Measurements from ENCODE around the gene KPNA6.

Gene KPNA6

DNA sequence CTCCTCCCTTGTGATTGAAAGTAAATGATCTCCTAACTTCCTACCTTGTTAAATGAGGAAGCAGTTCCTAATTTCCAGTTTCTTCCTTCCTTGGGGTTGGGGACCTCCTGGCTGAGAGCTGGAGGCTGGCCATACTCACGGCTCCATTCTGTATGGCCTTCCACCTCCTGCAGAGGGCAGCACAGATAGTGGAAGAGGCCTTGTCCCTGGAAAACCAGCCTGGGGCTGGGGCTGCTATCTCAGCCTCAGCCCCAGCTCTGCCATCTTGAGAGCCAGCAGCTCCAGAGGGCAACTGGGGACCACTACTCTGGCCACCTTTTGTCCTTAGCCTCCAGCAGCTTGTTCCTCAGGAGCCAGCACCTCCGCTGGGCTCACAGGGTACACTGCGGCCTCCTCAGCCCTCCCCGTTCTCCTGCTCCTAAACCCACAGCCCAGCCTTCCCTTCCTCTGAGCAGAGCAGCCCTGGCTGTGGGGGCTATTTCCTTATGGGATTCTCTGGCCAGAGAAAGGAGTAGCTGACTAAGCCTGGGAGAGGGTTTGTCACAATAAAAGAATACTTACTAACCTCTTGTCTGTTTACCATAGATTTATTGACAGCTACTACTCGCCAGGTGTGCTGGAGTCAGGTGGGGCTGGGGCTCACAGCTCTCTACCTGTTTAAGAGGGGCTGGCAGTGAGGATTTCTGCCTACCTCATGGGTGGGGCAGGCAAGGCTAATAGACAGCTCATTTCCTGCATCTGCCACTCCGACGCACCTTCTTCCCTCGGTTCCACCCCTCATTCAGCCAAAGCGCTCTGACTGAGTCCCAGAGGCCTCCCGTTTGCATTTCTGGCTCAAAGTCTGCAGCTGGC lies 108.0 kb downstream of the KPNA6 start:
- TF ChIP-seq POLR2AphosphoS5 (IDR thresholded peaks at IDR 0.05; ENCODE audit: low read depth, low read length) (no peak), FOXP2 (optimal IDR thresholded peaks at IDR 0.05; ENCODE audit: borderline replicate concordance, extremely low read depth, extremely low read length, insufficient read depth) (no peak), TAF1 (IDR thresholded peaks at IDR 0.05; ENCODE audit: borderline replicate concordance, insufficient read depth, low read length) (no peak), SIN3A (IDR thresholded peaks at IDR 0.05; ENCODE audit: borderline replicate concordance, insufficient read depth, low read length) (no peak)
- TF ChIP-seq, protein P1, sequence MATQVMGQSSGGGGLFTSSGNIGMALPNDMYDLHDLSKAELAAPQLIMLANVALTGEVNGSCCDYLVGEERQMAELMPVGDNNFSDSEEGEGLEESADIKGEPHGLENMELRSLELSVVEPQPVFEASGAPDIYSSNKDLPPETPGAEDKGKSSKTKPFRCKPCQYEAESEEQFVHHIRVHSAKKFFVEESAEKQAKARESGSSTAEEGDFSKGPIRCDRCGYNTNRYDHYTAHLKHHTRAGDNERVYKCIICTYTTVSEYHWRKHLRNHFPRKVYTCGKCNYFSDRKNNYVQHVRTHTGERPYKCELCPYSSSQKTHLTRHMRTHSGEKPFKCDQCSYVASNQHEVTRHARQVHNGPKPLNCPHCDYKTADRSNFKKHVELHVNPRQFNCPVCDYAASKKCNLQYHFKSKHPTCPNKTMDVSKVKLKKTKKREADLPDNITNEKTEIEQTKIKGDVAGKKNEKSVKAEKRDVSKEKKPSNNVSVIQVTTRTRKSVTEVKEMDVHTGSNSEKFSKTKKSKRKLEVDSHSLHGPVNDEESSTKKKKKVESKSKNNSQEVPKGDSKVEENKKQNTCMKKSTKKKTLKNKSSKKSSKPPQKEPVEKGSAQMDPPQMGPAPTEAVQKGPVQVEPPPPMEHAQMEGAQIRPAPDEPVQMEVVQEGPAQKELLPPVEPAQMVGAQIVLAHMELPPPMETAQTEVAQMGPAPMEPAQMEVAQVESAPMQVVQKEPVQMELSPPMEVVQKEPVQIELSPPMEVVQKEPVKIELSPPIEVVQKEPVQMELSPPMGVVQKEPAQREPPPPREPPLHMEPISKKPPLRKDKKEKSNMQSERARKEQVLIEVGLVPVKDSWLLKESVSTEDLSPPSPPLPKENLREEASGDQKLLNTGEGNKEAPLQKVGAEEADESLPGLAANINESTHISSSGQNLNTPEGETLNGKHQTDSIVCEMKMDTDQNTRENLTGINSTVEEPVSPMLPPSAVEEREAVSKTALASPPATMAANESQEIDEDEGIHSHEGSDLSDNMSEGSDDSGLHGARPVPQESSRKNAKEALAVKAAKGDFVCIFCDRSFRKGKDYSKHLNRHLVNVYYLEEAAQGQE (IDR thresholded peaks at IDR 0.05; ENCODE audit: insufficient read depth in 1 of 2, low read depth in 2 of 2, low read length in 2 of 2), result no peak

DNA sequence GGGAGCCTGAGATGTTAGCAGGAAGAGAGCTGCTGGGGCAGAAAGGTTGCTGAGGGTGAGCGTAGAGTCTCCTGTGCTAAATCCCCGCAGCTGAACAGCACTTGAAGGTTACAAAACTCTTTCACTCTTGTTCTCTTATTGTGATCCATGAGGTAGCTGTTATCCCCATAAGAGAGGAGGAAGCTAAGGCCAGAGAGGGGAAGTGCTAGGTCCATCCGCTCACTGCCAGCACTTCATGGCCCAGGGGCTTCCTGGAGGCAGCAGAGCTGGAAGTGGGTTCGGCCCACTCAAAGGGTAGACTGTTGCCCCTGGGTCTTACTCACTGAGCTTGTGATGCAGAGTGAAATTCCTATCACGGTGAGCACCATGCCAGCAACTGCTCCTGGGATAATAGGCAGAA lies 108.7 kb downstream of the KPNA6 start:
- TF ChIP-seq, protein P1 (IDR thresholded peaks at IDR 0.05; ENCODE audit: insufficient read depth in 1 of 2, low read depth in 2 of 2, low read length in 2 of 2), result no peak
- TF ChIP-seq FOXP2 (optimal IDR thresholded peaks at IDR 0.05; ENCODE audit: borderline replicate concordance, extremely low read depth, extremely low read length, insufficient read depth) (no peak), TAF1 (IDR thresholded peaks at IDR 0.05; ENCODE audit: borderline replicate concordance, insufficient read depth, low read length) (no peak), POLR2AphosphoS5 (IDR thresholded peaks at IDR 0.05; ENCODE audit: low read depth, low read length) (no peak), SIN3A (IDR thresholded peaks at IDR 0.05; ENCODE audit: borderline replicate concordance, insufficient read depth, low read length) (no peak)

DNA sequence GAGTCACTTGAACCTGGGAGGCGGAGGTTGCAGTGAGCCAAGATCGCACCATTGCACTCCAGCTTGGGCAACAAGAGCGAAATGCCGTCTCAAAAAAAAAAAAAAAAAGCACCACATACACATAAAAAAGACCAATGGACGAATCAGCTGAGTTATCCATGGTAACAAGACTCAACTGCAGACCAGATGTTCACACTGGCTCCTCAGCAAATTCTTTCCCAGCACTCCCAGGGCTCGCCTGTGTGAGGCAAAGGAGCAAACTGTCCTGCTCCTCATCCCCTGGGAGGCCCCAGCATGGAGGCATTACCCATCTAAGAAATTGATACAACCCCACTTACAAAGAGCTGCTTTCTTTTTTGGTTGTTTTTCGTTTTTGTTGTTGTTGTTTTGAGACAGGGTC lies 111.2 kb downstream of the KPNA6 start:
- TF ChIP-seq POLR2AphosphoS5 (IDR thresholded peaks at IDR 0.05; ENCODE audit: low read depth, low read length) (no peak), FOXP2 (optimal IDR thresholded peaks at IDR 0.05; ENCODE audit: borderline replicate concordance, extremely low read depth, extremely low read length, insufficient read depth) (no peak), SIN3A (IDR thresholded peaks at IDR 0.05; ENCODE audit: borderline replicate concordance, insufficient read depth, low read length) (no peak), TAF1 (IDR thresholded peaks at IDR 0.05; ENCODE audit: borderline replicate concordance, insufficient read depth, low read length) (no peak)
- TF ChIP-seq, protein P1 (IDR thresholded peaks at IDR 0.05; ENCODE audit: insufficient read depth in 1 of 2, low read depth in 2 of 2, low read length in 2 of 2), result no peak

DNA sequence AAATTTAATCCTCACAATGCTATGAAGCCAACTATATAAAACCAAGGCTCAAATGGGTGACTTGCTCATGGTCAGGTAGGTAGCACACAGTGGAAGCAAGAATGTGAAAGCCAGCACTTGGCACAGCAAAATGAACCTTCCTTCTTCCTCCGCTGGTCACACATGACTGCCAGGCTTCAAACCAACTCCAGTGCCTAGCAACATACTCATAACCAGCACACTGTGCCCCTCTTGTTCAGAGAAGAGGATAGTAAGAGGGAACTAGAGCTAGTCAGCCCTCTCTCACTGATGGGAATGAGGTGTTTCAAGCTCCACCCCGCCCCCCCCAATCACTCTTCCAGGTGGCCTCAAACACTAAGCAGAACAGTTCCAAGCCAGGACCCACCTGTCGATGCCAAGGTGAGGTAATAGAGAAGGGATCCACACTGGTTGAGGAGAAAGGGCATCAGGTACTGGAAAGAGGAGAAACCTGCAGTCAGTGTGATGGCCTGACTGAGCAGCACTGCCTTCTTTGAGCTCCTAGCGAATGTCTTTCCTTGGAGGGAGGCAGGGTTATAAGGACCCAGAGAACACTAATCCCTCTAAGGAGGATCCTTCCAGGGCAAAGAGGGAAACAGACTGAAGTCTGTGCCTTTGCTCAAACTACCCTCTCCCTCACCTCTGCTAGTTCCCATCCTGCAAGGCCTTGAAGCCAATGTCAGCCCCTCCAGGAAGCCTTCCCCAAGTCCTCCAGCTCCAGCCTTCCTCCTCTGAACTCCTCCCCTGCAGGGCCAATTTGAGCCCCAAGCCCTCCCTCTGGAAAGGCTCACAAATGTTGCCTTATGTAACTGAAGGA lies 113.1 kb downstream of the KPNA6 start:
- TF ChIP-seq, protein P1 (IDR thresholded peaks at IDR 0.05; ENCODE audit: insufficient read depth in 1 of 2, low read depth in 2 of 2, low read length in 2 of 2), result no peak
- no peak for TF ChIP-seq SIN3A (IDR thresholded peaks at IDR 0.05; ENCODE audit: borderline replicate concordance, insufficient read depth, low read length)
- TF ChIP-seq POLR2AphosphoS5 (IDR thresholded peaks at IDR 0.05; ENCODE audit: low read depth, low read length), result no peak
- TF ChIP-seq TAF1 (IDR thresholded peaks at IDR 0.05; ENCODE audit: borderline replicate concordance, insufficient read depth, low read length), result no peak
- TF ChIP-seq FOXP2 (optimal IDR thresholded peaks at IDR 0.05; ENCODE audit: borderline replicate concordance, extremely low read depth, extremely low read length, insufficient read depth), result no peak

All from PFSK-1 (cell line).